ENCODE data around the gene PRSS35. TPM values are rescaled to one million over a fixed set of nuclear protein-coding genes. Genes with fewer than 3 reads are reported as not detected.

The PRSS35 gene
- 1 to 10 TPM in 1 of 2 donors, under 1 TPM in 1; 0.85 to 10.0 TPM for total RNA-seq

GRCh38 chr6:83511901-83512681 is at the start of gene PRSS35:
Gene PRSS35, plus strand, starts transcription at chr6:83512534. Its CDS starts 10,908 bp downstream, at chr6:83523442.
- peak; percentile 60 to 77 for TF ChIP-seq CTCF (IDR thresholded peaks at IDR 0.05)
- H3K4me1 ChIP-seq = peaks cover 0 to 13% of the 10 kb centered on the region in 2 donors
- peak; percentile 62 for DNase-seq (ENCODE audit: low spot score)
- H3K27ac ChIP-seq = peak within 1 kb of the TSS; percentile 32 to 38
- peak within 1 kb of the TSS; percentile 44 to 51 for H3K4me3 ChIP-seq
- H3K36me3 ChIP-seq = no peaks in the 10 kb centered on the region
- H3K27me3 ChIP-seq = no peaks in the 10 kb centered on the region
- no peaks in the 10 kb centered on the region for H3K9me3 ChIP-seq

- Histone ChIP-seq H3K27me3 (no peaks in the 10 kb centered on the region), H3K4me1 (no peaks in the 10 kb centered on the region), H3K9me3 (no peaks in the 10 kb centered on the region), H3K4me3 (no peak overlapping the region), H3K27ac (no peak overlapping the region), H3K36me3 (no peaks in the 10 kb centered on the region)
- DNase-seq (ENCODE audit: low spot score) = no peak
- no peak for TF ChIP-seq CTCF (IDR thresholded peaks at IDR 0.05)
Observed at GRCh38 chr6:83463886-83464285, 48.4 kb upstream of the PRSS35 start.

DNA sequence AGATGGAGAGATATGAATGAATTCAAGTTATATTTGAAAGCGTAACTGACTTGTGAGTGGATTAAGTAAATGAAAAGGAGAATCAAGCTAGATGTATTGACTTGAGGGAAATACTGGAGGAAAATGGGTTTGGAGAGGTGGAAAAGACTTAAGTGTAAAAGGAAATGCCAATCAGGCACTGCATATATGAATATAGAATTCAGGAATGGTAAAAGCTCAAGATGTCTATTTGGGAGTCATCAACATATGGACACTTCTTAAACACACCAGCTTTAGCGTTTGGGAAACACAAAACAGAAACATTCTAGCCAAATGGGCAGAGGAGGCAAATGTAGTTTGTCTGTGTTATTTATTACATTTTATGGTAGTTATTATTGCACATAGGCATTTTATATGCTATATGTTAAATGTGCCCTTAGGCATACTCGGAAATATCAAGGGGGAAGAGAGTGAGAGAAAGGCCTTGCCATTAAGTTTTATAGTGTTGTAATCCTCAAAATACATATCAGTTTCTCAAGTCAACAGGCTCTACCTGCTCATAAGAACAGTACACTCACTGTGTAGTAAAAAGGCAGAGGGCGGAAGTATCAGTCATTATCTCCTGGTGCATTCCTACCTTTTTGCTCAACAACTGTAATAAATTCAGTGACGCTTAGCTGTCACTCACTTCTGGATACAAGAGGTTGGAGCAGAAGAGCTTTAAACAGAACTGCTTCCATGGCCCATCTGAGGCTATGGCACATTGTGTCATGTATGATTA is 47.8 kb upstream of the PRSS35 start:
- Histone ChIP-seq H3K36me3 (no peaks in the 10 kb centered on the region), H3K9me3 (no peaks in the 10 kb centered on the region), H3K4me1 (no peaks in the 10 kb centered on the region), H3K27ac (no peak overlapping the region), H3K27me3 (no peaks in the 10 kb centered on the region), H3K4me3 (no peak overlapping the region)
- TF ChIP-seq CTCF (IDR thresholded peaks at IDR 0.05) = no peak
- no peak for DNase-seq (ENCODE audit: low spot score)

DNA sequence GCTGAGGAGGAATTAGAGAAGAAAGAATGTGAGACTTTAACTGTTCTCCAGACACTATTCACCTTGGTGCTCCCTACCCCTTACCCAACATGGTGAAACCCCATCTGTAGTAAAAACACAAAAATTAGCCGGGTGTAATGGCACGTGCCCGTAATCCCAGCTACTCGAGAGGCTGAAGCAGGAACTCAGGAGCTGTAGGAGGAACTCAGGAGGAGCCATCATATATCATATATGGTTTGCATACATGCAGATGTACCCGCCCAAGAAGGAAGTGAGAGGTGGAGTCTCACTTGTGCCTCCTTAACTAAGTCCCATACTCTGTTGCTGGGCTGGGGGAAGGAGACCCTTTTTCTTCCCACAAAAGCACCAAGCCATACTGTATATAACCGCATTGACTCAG is 46.0 kb upstream of the PRSS35 start:
- Histone ChIP-seq H3K4me1 (no peaks in the 10 kb centered on the region), H3K27me3 (no peaks in the 10 kb centered on the region), H3K9me3 (no peaks in the 10 kb centered on the region), H3K36me3 (no peaks in the 10 kb centered on the region), H3K27ac (no peak overlapping the region), H3K4me3 (no peak overlapping the region)
- DNase-seq (ENCODE audit: low spot score) = no peak
- no peak for TF ChIP-seq CTCF (IDR thresholded peaks at IDR 0.05)

DNA sequence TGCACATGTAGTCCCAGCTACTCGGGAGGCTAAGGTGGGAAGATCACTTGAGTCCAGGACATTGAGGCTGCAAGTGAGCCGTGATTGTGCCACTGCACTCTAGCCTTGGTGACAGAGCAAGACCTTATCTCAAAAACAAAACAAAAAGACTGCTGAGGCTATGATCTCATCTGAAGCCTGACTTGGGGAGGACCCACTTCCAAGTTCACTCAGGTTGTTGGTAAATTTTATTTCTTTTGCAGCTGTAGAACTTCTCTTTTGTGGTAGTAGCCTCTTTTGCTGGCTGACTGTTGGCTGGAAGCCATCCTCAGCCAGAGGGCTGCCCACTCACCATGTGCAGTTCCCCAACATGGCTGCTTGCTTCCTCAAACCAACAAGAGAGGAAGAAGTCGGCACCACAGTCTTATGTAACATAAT is 44.7 kb upstream of the PRSS35 start:
- Histone ChIP-seq H3K4me3 (no peak overlapping the region), H3K9me3 (no peaks in the 10 kb centered on the region), H3K36me3 (no peaks in the 10 kb centered on the region), H3K27me3 (no peaks in the 10 kb centered on the region), H3K27ac (no peak overlapping the region), H3K4me1 (no peaks in the 10 kb centered on the region)
- no peak for TF ChIP-seq CTCF (IDR thresholded peaks at IDR 0.05)
- peak; percentile 65 for DNase-seq (ENCODE audit: low spot score)

Measured in right atrium auricular region (tissue), 2 donors.